ENCODE data around the gene ZMAT5.
A peak's percentile ranks its signal among the peaks of the same experiment; 100 is the strongest.

The ZMAT5 gene

DNA sequence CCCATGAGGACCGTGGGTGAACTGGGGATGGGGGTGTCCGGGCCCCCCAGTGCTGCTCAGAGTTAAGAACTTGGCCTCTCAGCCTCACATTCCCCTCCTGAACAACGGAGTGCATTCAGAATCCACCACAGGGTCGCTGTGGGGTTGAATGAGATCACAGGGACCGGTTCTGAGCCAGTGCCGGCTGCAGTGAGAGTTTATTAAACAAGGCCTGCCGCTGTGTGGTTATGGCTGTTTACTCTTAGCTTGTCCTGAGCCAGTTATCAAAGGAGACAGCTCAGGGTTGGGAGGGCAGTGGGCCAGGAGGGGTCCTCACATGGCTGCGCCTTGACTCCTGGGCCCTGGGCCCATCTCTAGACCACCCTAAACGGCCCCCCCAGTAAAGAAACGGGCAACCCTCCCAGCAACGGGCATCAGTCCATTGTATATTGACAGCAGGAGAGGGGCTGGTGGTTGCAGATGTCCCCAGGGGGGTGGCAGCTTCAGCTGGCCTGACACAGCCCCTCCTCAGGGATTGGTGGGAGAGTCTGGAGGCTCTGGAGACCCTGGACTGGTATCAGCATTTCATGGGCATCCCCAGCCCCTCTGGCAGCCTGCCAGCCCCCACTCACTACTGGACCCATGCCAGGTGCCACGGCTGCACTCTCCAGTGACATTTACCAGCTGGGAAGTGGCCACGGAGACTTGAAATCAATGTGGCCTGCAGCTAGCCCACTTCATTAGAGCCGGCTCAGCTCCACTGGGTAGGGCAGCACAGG, 62.1 kb downstream of the ZMAT5 start:
- DNase-seq: no peak

DNA sequence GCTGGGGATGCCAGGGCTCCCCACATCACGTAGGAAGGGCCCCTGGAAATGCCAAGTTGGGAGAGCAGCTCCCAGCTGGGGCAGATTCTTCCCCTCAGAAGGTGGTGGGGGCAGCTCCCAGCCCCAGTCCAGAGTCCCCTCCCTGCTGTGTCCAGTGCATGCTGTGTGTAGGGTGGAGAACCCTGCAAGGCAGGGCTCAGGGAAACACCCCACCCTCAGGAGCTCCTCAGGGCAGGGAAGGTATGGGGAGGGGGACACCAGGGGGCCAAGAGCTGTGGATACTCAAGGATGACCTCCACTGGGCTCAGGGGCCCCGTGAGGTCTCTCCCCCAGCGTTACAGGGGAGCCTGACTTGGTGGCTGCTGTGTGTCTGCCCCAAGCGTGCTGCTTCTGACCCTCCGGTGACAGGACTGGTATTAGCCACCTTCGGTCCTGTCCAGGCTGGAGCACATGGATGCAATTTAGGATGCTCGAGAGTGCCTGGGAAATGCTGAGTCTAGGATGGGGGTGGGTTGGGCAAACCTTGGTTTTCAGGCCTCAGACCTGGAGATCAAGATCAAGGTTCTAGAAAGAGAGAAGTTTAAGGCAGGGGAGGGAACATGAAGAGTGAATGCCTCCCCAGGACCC, 63.1 kb downstream of the ZMAT5 start:
- no peak for DNase-seq

DNA sequence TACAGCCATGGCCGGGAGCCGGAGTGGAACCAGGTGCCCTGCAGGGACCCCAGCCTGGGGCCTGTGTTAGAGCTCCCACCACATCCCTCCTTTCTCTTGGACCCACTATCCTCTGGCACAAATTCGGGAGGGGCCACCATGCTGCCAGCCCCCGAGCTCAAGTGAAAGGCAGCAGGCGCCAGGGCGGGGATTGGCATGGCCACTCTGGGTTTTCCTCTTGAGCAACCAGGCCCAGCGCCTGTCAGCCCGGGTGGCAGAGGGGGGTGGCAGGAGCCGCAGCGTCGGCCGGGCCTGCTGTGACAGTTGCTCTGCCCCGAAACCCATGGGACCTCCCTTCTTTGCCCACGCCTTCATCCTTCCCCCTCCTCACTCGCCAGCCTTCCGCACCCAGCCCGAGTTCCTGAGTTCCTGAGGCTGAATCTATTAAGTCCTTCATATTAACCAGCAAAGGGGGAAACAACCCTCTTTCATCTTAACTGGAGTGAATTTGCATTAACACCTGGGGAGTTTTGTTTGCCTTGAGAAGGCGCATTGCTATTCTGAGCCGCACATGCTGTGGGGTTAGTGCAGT, 63.8 kb downstream of the ZMAT5 start:
- peak in 2 of 3 donors; percentile 36 to 50 for DNase-seq

DNA sequence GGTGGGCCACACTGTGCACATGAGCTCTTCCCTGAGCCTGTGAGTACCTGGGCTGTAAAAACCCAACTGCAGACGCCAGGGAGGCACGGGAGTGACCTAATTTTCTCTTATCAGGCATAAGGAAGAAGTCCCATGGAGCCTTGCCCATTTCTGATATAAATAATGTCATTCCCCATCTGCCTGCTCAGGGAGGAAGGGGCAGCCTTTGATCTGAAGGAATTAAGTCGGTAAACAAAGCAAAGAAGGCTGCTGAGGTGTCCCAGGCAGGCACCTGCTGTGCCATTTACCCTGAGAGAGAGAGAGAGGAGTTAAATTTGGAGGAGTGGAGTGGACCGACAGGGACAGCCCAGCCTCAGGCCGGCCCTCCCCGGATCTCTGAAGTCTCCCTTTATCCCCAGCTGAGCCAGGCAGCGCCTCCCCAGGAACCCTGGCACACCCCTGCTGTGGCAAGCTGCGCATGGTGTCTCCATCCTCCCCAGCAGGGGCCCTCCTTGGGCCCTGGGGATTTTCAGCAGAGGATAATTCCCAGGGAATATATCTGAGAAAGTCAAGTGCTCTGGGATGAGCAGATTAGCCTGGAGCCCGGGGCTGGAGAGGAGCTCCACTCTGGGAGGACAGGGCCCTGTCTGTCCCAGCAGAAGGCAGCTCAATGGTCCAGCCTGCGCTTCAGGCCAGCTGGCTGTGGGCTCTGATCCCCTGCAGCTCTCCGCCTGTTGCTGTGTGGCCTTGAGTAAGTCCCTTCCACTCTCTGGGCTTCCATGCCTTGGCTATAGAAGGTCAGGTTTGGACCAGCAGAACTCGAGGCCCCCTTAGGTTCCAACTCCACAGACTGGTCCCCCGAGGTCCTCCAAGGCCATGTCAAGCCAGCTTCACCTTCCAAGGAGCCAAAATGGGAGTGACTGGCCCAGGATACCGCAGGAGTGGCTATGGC, 64.5 kb downstream of the ZMAT5 start:
- DNase-seq: no peak

DNA sequence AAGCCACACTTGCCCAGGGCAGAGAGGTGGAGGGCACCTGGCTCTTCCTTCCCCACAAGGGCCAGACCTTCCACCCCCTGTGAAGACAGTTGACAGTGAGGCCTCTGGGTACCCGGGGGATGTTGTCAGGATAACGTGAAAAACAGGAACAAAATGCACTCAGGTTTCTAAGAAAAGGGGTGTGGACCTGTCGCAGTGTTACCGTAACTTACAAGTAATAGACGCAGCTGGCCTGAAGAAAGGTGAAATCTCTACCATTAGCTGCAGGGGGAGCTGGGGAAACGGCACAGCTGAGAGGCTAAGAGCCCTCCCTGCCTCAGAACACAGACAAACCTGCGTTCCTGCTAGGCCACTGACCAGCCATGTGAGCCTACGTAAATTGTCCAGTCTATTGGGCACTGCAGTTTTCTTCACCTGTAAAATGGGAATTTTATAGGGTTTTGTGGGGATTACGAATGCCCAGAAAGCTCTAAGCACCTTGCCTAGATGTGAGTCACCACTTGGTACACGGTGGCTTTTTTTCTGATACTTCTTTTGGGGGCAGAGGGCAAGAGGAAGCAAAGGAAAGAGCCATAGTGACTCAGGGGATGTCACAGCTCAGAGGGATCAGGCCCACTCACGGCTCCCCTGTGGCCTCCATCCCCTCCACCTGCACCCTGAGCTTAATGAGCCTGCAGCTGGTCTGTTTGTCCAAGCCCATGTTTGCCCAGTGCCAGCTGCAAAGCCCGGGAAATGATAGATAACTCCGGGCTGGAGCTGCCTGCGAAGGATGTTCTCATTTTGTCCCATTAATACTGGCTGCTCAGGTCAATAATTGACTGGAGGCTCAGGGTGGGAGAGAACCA, 65.4 kb downstream of the ZMAT5 start:
- no peak for DNase-seq

DNA sequence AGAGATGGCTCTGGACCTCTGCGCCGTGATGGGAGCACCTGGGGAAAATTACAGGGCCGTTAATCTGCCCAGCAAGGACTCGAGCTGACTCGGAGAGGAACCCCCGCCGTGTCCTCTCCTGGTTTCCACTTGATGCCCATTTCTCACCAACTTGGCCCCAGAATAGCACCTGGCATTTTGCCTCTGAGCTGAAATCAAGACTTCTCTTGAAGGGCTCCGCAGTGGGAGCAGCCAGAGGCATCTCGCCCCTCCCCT, 66.0 kb downstream of the ZMAT5 start:
- DNase-seq: no peak

DNA sequence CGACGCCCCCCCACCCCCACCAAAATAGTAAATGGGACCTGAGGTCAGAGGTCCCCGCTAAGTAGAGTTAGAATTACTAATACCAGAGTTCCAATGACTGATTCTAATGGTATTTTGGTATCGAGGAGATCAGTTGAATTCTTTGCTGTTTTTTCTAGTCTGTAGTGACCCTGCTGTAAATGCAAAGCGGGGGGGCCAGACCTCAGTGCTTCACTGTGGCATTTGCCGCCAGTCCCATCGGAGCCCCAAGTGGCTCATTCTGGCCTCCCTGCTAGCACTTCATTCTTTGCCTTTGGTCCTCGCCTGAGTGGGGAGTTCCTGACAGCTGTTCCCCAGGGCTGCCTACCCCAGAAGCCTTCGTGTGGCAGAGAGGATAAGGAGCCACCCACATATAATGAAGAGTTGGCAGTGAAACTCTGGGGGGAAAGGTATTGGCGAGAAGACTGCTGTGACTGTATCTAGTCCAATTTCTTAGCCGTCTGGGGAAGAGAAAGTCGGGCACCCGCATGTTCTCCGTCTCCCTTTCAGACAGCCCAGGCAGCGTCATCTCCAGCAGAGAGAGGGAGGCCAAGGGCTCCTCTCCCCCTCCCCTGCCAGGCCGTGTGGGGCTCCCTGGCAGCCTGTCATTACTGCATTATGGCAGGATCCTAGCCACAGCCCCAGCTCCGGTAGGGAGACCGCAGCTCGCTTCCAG, 66.5 kb downstream of the ZMAT5 start:
- no peak for DNase-seq

DNA sequence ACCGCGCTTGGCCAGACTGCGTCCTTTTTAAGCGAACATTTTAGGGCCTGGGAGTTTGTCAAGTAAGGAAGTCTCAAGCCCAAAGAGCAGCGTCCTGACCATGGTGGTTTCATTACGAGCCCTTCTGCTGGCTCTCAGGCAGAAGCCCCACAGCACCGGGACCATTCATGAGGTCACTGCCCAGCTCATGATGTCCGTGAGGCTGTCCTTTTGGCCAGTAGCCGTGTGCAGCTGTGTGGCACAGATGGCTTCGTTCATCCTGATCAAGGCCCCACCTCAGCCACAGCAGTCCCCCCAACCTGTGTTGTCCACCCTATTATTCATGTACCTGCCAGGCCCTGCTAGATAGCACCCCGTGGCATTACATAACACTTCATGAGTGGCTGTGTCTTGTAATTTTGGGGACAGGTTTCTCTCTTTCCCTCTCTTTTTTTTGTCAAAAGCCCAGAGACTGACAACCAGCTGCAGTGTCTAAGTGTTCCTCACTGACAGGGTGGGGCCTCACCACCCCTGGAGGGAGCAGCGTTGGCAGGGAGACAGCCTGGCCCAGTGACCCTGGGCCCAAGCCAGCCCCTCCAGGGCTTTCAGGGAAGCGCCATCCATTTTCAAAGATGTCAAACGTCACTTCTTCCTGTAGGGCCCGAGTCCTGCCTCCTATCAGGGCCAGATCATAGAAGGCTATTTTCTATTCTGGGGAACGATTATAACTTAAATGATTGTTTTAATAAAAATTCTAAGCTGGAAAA, 68.8 kb downstream of the ZMAT5 start:
- DNase-seq: no peak

DNA sequence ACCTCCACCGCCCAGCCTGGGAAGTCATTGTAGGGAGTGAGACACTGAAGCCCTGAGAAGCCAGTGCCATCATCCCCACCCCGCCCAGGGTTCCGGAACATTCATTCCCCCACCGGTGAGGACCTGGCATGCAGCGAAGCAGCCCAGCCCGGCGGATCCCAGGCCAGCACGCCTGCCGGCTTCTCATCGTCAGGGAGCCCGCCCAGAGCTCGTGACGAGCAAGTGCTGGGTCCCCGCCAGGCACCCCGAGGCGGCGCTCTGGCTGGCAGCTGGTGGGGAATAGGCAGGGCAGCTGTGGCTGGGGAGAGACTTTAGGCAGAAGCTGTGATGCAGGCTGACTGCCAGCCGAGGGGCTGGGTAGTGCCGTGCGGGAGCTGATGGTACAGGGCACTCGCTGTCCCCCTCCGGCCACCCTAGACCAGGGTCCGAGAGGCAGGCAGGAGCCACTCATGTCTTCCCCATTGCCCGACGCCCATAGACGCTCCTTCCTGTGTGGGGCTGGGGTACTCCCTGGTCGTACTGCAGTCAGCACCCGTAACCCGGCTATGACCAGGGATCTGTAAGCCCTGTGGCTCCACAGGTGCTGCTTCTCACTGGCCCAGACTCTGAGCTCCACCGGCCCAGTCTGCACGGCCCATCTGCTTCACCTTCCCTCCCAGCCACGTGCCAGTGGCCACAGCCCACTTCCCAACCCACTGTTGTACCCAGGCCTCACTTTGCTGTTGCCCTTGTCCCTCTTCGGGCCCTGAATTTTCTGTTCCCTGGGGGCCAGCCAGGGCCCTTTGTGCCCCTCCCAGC, 71.5 kb downstream of the ZMAT5 start:
- no peak for DNase-seq

DNA sequence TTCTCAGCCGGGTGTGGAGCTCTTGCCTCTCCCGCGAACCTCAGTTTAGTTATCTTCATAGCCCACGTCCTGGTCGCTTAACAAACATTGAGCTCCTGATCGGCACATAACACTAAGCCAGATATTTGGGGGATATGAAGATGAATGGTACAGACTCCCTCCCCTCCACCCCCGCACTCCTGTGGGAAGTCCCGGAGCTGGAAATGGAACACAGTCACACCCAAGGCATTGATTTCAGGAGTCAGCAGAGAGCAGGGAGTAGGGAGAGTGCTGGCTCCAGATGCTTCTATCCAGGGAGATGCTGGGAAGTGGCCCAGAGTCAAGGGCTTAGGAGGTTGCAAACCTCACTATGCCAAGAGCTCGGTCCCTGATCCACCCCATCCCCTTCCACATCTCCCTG, 73.1 kb downstream of the ZMAT5 start:
- no peak for DNase-seq

DNA sequence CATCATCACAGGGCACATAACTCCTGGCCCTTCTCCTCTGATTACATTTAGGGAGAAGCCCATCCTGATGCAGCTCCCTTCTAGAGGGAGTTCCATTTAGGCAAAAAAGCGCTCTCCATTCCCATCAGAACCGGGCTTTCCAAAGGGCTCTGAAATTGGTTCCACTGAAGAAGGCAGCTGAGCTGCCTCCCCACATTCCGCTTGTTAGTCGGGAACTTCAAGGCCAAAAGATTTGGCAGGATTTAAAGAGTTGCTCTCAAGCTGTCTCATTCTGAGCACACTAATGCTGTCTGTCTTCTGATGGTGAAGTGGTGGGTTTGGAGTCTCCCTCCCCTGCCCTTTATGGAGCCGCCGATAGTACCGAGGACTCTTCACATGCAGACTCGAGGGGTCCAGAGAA, 73.6 kb downstream of the ZMAT5 start:
- no peak for DNase-seq

DNA sequence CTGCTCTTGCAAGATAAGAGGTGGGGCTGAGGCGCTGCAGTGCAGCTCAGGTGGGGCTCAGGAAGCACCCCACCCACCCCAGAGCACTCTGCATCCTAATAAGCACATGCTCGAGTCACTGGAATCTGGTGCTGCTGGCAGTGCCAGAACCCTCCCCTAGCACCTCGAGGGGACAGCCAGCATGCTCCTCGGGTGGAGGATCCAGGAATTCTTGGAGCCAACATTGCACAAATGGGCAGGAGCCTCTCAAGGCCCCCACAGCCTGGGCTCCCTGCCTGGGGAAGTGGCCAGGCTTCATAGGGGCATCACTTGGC, 74.5 kb downstream of the ZMAT5 start:
- no peak for DNase-seq

DNA sequence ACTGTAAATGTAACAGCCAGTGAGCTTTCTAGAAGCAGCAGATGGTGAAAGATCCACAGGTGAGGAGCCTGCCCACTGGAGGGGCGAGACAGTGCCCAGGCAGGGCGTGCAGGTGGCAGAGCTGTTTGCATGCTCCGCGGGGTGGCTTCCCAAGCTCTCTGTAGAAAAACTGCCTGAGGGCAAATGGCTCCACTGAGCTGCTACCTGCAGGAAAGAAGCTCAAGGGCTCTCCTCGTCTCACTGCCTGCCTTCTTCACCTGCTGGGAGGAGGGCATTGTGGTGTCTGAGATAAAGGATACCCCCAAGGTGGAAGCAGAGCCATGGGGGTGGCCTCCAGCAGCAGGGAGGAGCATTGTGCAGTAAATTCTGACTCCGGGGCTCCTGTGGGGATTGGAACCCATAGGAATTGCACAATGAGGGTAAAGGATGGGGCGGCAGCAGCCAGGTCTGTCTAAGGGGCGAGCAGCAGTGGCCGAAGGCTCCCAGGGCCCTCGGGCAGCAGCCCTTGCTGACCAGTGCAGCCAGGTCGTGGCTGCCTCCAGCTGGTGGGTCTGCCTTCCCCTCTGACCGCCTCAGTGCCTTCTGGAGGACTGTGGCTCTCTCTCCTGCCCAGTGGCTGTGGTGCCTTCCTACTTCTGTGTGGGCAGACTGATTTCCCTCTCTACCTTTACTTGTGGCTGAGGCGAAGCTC, 75.0 kb downstream of the ZMAT5 start:
- no peak for DNase-seq

DNA sequence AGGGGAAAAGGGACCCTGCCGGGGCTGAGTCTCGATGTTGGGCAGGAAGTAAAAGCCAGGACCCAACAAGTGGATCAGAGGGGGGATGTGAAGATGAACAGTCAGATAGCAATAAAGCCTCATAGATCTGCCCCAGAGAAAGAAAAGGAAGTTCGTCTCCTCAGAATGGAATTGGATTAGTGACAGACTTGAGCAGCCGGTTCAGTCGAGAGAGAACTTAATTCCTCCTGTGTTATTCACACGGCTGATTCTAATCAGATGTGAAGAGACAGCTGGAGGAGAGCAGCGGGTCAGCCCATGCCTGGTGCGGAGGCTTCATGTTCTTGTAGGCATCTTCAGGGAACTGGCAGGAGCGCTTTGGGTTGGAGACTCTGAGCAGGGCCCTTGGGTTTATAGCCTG, 76.3 kb downstream of the ZMAT5 start:
- no peak for DNase-seq

DNA sequence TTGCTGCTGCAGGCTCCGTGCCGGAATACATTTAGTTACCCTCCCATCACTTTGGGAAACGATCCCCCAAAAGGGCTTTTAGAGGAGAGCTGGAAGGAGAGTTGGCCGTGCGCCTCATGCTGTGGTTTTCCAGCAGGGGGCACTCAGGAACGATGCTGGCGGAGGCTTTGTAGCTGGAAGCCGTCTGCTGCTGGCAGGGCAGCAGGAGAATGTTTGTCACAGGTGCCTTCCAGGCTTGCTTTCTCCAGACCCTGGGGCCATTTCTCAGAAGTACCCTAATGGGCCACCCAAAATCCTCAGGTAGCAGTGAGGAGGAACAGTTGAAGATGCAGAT, 77.0 kb downstream of the ZMAT5 start:
- DNase-seq: peak; percentile 50 to 71 (median 56)

DNA sequence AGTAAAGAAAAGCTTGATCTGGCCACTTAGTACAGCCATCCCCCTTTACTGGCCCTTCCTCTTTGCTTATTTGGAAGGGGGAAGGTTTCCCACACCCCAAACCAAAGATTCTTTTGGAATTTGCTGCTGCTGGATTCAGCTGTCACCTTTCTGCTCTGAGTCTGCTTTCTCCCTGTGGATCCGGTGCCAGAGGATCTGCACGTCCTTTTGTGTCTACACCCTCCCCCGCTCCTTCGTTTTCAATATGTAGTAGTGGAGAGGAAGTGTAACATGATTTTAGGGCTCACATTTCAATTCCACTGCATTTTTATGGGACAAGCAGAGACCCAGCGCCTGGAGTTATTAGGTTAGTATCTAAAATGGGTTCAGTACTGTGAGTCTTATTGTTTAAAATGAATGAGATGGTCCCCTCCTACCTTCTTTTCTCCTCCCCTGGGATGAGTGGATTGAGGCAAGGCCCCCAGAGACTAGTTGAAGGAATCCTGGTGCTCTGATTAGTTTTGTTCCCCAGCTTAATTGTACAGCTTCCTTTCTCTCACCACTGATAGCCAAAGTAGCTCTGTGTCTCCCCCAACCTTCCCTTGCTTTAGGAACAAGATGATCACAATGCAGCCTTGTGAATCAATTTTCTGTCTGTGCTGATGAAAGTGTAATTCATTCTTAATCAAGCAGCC, 77.5 kb downstream of the ZMAT5 start:
- DNase-seq: no peak

DNA sequence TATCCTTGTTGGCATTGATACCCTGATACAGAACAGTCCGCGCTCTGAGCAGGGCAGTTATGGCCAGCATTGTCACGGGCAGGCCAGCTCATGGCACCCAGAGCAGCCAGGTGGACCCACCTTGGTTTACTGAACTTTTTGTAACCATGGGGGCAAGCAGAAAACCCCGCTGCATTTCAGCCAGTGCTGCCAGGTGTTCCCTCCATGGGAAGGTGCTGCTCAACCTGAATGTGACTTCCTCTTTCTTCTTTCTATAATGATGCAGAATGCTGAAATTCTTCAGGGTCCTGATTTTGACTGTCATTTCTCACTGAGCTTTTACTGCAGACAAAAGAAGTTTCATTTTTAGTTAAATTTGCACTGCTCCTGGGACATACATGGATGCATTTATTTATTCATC, 82.6 kb downstream of the ZMAT5 start:
- no peak for DNase-seq

DNA sequence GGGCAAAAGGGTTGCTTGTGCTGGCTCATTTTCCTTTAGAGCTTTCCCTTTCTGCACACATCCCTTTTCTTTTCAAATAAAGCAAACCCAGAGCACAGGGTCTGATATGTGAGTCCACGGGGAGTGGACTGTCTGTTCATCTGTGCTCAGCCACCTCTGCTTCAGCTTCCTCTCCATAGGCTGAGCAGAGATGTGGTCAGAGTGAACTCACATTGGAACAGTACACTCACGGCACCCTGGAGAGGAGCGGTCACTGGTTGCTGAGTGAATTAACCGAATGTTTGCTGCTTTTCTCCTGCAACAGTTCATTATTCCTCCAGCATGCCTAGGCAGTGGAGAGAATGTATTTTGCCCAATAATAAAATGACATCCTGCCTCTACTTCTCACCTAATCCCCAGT, 83.3 kb downstream of the ZMAT5 start:
- no peak for DNase-seq

All from suppressor macrophage treated with lipopolysaccharide for 1 hour (primary cell).